Keratinocyte (primary cell): ENCODE results near the gene CD4. TPM values are rescaled to one million over a fixed set of nuclear protein-coding genes. Genes with fewer than 3 reads are reported as not detected.

ENCODE experiments used
- DNase-seq: peaks from one replicate; pipeline ENCODE4 v3.0.0-alpha.2; 2011; ENCODE audit warnings: low read depth, missing footprints, low spot score
- FAIRE-seq: peaks from 2 replicates; lab custom pipeline; 2011; peaks lifted over from hg19 to GRCh38; lab: Jason Lieb, UNC
- H2AFZ ChIP-seq: 2 replicates; pipeline ENCODE4 v1.6.0; 2012; ENCODE audit warnings: low read length, control low read depth, inconsistent platforms; ENCODE audit not compliant: control insufficient read depth
- H3K27ac ChIP-seq: 2 replicates; pipeline ENCODE4 v1.5.1; 2011; ENCODE audit warnings: low read length; ENCODE audit not compliant: control insufficient read depth, insufficient read depth
- H3K27me3 ChIP-seq: 3 replicates; pipeline ENCODE4 v1.6.0; 2011; ENCODE audit warnings: low read length; ENCODE audit not compliant: control insufficient read depth, insufficient read depth; ENCODE audit errors: extremely low read depth
- H3K36me3 ChIP-seq, 2 experiments: 2 replicates in 1 of 2; 3 replicates in 1 of 2; pipeline ENCODE4 v1.5.1; 2011; ENCODE audit warnings: low read length in 2 of 2, mild to moderate bottlenecking in 1 of 2; ENCODE audit not compliant: control insufficient read depth in 2 of 2, insufficient read depth in 2 of 2; ENCODE audit errors: extremely low read depth in 1 of 2
- H3K4me1 ChIP-seq: 3 replicates; pipeline ENCODE4 v1.5.1; 2011; ENCODE audit warnings: low read length; ENCODE audit not compliant: control insufficient read depth, insufficient read depth; ENCODE audit errors: extremely low read depth
- H3K4me2 ChIP-seq: 3 replicates; pipeline ENCODE4 v1.6.0; 2011; ENCODE audit warnings: low read depth, low read length; ENCODE audit not compliant: control insufficient read depth, insufficient read depth; ENCODE audit errors: extremely low read depth
- H3K4me3 ChIP-seq, 3 experiments: fragments of 200-600 bp in 1 of 3; sonication (generic) in 1 of 3; 2 replicates in 2 of 3; 3 replicates in 1 of 3; pipeline ENCODE4 v1.5.1; 2011 to 2016; ENCODE audit warnings: low read length in 3 of 3, mild to moderate bottlenecking in 3 of 3, control low read depth in 2 of 3, inconsistent platforms in 1 of 3, low read depth in 1 of 3, mixed read lengths in 1 of 3, mixed run types in 1 of 3, moderate library complexity in 1 of 3; ENCODE audit not compliant: control insufficient read depth in 2 of 3, insufficient read depth in 2 of 3; ENCODE audit errors: extremely low read depth in 1 of 3
- H3K79me2 ChIP-seq: 2 replicates; pipeline ENCODE4 v1.6.0; 2012; ENCODE audit warnings: low read length; ENCODE audit not compliant: control insufficient read depth, insufficient read depth
- H3K9ac ChIP-seq: 3 replicates; pipeline ENCODE4 v1.6.0; 2011; ENCODE audit warnings: low read length; ENCODE audit not compliant: control insufficient read depth, insufficient read depth; ENCODE audit errors: extremely low read depth
- H3K9me1 ChIP-seq: 3 replicates; pipeline ENCODE4 v1.6.0; 2011; ENCODE audit warnings: low read length; ENCODE audit not compliant: control insufficient read depth, insufficient read depth; ENCODE audit errors: extremely low read depth
- H3K9me3 ChIP-seq: 2 replicates; pipeline ENCODE4 v1.5.1; 2012; ENCODE audit warnings: low read depth, low read length; ENCODE audit not compliant: control insufficient read depth
- H4K20me1 ChIP-seq: 3 replicates; pipeline ENCODE4 v1.6.0; 2011; ENCODE audit warnings: low read length; ENCODE audit not compliant: control insufficient read depth, insufficient read depth; ENCODE audit errors: extremely low read depth
- EZH2 ChIP-seq: IDR thresholded peaks from one replicate; pipeline ENCODE4 v1.6.1; 2012; ENCODE audit warnings: inconsistent platforms, mild to moderate bottlenecking, low read length, moderate library complexity
- dilution Hi-C: fragments of 300-500 bp; cut with MboI; formaldehyde crosslinking; loops from one replicate; pipeline ENCODE4 v1.7.0; 2020; ENCODE audit warnings: low sequenced_read_pairs; ENCODE audit not compliant: extremely low pct_ligation_motif_present
- polyA plus RNA-seq, 5 experiments: library from polyadenylated mRNA; depleted of rRNA in 3 of 5; stranded (reverse) in 3 of 5; stranded (forward) in 1 of 5; unstranded in 1 of 5; fragments of >200 nt; gene quantifications; 1 replicate in 1 of 5; 2 replicates in 3 of 5; 3 replicates in 1 of 5; pipeline versions ENCODE4 v1.2.1 to v1.2.3, GENCODE V29; 2011 to 2012; ENCODE audit warnings: missing spikeins in 2 of 5, low read depth in 1 of 5, low replicate concordance in 1 of 5
- TF ChIP-seq, protein P1 (sequence below), 3 experiments: IDR thresholded peaks in 1 of 3; conservative IDR thresholded peaks in 1 of 3; optimal IDR thresholded peaks in 1 of 3; 2 replicates in 2 of 3; 3 replicates in 1 of 3; pipeline versions ENCODE3 to v1.5.1; 2011; ENCODE audit warnings: low read length in 3 of 3, mild to moderate bottlenecking in 3 of 3, moderate library complexity in 2 of 3, control low read depth in 1 of 3, inconsistent platforms in 1 of 3; ENCODE audit not compliant: insufficient read depth in 2 of 3; ENCODE audit errors: extremely low read depth in 1 of 3

Gene CD4
- polyA plus RNA-seq, 1 donor (not counting 4 experiments of a cell fraction or from before 2014, with no cell fraction given): 0.01 TPM

GRCh38 chr12:6817098-6817497 is 27.8 kb downstream of the CD4 start:
- Histone ChIP-seq H3K9ac (no peak overlapping the region), H3K9me3 (no peaks in the 10 kb centered on the region), H3K79me2 (no peaks in the 10 kb centered on the region), H4K20me1 (no peaks in the 10 kb centered on the region), H3K4me2 (no peak overlapping the region), H3K27me3 (peaks cover 45% of the 10 kb centered on the region), H2AFZ (no peak overlapping the region), H3K36me3 (no peaks in the 10 kb centered on the region), H3K9me1 (no peaks in the 10 kb centered on the region), H3K4me3 (no peak overlapping the region), H3K4me1 (no peaks in the 10 kb centered on the region), H3K27ac (no peak overlapping the region)
- no peak for TF ChIP-seq EZH2
- TF ChIP-seq, protein P1, sequence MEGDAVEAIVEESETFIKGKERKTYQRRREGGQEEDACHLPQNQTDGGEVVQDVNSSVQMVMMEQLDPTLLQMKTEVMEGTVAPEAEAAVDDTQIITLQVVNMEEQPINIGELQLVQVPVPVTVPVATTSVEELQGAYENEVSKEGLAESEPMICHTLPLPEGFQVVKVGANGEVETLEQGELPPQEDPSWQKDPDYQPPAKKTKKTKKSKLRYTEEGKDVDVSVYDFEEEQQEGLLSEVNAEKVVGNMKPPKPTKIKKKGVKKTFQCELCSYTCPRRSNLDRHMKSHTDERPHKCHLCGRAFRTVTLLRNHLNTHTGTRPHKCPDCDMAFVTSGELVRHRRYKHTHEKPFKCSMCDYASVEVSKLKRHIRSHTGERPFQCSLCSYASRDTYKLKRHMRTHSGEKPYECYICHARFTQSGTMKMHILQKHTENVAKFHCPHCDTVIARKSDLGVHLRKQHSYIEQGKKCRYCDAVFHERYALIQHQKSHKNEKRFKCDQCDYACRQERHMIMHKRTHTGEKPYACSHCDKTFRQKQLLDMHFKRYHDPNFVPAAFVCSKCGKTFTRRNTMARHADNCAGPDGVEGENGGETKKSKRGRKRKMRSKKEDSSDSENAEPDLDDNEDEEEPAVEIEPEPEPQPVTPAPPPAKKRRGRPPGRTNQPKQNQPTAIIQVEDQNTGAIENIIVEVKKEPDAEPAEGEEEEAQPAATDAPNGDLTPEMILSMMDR (optimal IDR thresholded peaks at IDR 0.05 in 1 of 3, IDR thresholded peaks at IDR 0.05 in 1 of 3, conservative IDR thresholded peaks at IDR 0.05 in 1 of 3; ENCODE audit: extremely low read depth in 1 of 3, insufficient read depth in 2 of 3, low read length in 3 of 3): no peak
- no peak for FAIRE-seq
- DNase-seq: no peak
- dilution Hi-C loops: no loop called here

DNA sequence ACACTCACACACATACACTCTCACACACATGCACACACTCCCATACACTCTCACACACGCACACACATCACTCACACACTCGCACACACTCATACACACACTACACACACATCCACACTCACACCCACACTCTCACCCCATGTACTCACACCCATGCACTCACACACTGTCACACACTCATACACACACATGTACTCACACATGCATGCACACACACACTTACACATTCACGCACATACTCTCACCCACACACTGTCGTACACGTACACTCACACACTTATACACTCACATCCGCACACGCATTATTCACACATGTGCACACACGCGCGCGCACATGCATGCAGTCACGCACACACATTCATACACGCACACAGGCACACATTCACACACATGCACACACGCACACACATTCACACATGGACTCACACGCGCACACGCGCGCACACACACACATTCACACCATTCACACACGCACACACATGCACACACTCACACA is 28.4 kb downstream of the CD4 start:
- dilution Hi-C loops: no loop called here
- H3K79me2 ChIP-seq: no peaks in the 10 kb centered on the region
- H3K4me3 ChIP-seq: no peak overlapping the region
- no peaks in the 10 kb centered on the region for H3K9me3 ChIP-seq
- TF ChIP-seq EZH2: no peak
- TF ChIP-seq, protein P1 (optimal IDR thresholded peaks at IDR 0.05 in 1 of 3, IDR thresholded peaks at IDR 0.05 in 1 of 3, conservative IDR thresholded peaks at IDR 0.05 in 1 of 3; ENCODE audit: extremely low read depth in 1 of 3, insufficient read depth in 2 of 3, low read length in 3 of 3): no peak
- H4K20me1 ChIP-seq: no peaks in the 10 kb centered on the region
- H3K27ac ChIP-seq: no peak overlapping the region
- H3K4me2 ChIP-seq: no peak overlapping the region
- peaks cover 51% of the 10 kb centered on the region for H3K27me3 ChIP-seq
- H3K36me3 ChIP-seq: no peaks in the 10 kb centered on the region
- no peaks in the 10 kb centered on the region for H3K4me1 ChIP-seq
- no peak for DNase-seq
- no peak for FAIRE-seq
- H2AFZ ChIP-seq: no peak overlapping the region
- no peaks in the 10 kb centered on the region for H3K9me1 ChIP-seq
- no peak overlapping the region for H3K9ac ChIP-seq
